Left renal cortex interstitium (tissue), 4 donors: ENCODE data around the gene TBC1D9. TPM values are rescaled to one million over a fixed set of nuclear protein-coding genes. Genes with fewer than 3 reads are reported as not detected.

Source experiments
- DNase-seq, 4 donors: peaks; one replicate each; pipeline ENCODE4 v3.0.0-alpha.2; 2013; ENCODE audit warnings: low read depth in 4 of 4, low spot score in 2 of 4, missing footprints in 1 of 4
- polyA plus RNA-seq, 4 donors: library from polyadenylated mRNA; unstranded; fragments of 120-200 nt; gene quantifications; one replicate each; pipeline ENCODE4 v1.2.1, GENCODE V29; 2013; ENCODE audit not compliant: insufficient read length in 4 of 4

TBC1D9 gene
- polyA plus RNA-seq, 4 donors: 55.5 to 64.1 (median 60.2) TPM

DNA sequence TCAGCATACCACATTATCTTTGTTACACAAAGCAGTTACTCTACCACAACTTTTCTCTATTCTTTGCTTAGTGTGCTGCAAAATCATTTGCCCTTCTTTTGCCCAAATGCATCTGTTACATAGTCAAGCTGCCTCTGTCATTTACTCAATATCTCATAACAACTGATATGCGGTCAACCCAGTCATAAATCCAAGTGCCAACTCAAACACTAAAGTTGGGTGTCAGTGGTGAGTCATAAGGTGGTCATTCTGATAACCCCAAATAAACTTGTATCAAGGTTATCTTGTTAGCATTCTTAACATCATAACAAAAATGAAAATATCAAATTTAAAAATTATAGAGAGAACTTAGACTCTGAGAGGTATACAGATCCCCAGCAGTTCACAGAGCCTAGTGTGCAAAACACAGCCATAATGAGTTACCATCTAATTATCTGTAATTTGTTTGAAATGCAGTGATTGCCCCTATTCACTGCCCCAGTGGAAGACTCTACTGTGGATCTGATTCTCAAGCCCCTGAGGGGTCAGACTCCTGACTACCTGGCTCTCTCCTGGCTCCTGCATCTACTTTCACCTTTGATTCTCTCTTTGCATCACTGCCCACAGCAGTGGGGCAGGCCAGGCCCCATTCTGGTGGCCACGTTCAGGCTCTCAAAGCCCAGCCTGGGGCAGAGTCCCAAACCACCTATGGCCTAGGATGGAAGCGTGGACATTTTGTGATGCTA, 29.2 kb downstream of the TBC1D9 start:
- no peak for DNase-seq

DNA sequence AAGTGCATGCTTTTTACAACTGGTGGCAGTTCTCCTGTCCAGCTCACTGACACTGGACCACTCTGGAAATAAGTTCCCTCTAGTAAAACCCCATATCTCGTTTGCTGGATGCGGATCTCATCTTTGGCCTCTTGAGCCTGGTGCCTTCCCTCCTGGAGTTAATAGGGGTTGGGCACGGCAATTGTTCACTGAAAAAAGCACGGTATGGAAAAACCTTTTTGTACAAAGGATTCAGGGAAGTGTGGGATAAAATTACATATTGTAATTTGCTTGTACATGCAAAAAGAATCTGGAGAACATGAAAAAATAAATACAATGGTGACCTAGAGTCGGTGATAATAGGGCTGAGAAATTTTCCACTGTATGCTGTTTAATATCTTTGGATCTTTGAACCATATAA, 30.6 kb downstream of the TBC1D9 start:
- no peak for DNase-seq

DNA sequence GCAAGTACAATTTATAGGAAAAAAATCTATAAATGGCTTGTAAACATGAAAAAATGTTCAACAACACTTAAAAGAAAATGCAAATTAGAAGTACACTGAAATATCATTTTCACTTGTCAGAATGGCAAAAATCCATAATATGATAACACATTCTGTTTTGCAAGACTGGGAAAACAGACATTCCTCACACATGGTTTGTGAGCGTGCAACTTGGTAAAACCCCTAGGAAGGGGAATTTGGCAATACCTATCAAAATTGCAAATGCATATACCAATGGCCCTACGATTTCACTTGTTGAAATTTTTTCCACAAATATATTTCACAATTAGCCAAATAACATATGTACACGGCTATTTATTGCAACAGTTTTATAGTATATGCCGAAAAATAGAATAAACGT, 31.4 kb downstream of the TBC1D9 start:
- DNase-seq: no peak

DNA sequence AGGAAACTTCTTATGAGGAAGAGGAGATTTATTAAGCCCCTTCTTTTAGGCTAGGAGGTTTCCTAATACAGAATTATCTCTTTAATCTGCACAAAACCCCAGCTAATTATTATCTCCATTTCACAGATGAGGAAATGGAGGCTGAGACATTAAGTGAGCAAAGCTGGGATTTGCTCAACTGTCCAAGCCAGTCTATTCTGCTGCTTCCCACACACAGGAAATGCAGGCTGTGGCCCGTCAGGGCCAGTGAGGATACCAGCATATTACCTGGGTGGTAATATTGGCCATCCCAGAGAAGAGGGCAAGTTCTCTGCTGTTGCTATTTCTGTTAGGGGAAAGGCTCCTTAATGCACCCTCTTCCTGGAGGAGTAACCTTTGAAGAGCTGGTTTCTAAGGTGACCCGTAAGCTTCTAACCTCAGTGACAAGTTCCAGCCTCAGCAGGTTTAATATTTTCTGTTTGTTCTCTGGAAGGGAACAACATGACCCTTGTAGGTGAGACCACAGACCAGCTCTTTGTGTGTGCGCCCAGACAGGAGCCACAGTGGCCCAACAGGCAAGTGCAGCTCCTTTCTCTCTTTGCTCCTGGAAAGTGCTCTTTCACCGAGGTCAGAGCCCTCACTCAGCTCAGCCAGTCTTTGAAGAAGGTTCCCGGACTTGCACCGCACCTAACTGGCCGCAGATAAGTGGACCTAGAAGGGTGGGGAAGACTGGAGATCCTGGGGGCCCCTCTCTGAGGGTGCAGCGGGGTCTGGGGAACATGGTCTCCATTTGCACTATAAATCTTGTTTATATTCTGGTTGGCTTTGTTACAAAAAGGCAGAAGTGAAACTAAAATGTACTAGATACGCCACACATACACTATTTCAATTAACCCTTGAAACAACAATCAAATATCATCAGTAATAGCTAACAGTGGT, 35.5 kb downstream of the TBC1D9 start:
- no peak for DNase-seq

DNA sequence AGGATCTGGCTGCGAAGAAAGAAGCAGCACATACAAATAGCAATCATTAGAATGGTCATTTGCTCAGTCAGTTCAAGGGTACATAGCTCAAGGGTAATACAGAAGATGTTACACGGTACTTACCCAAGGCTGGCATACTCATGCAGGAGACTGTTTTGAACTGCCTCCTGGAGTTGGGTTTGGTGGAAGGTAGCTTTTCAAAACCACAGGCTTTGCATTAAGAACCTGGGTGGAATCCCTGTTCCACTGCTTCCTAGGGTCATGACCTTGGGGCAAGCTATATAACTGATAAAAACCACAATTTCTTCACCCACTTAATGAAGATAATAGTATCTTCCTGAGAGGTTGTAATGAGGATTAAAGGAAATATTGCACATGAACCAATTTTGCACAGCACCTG, 36.5 kb downstream of the TBC1D9 start:
- DNase-seq: no peak

DNA sequence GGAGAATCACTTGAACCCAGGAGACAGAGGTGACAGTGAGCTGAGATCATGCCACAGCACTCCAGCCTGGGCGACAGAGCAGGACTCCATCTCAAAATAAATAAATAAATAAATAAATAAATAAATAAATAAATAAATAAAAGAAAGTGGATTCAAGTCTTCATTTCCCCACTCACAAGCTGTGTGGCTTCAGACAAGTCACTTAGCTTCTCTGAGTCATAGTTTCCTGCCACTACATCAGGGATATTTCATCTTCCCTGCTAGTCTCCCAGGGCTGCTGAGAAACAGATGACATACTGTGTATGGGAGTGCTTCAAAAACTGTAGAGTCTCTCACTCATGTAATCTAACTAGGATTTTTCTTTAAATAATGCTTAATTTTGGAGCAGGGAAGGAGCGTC, 37.2 kb downstream of the TBC1D9 start:
- no peak for DNase-seq

DNA sequence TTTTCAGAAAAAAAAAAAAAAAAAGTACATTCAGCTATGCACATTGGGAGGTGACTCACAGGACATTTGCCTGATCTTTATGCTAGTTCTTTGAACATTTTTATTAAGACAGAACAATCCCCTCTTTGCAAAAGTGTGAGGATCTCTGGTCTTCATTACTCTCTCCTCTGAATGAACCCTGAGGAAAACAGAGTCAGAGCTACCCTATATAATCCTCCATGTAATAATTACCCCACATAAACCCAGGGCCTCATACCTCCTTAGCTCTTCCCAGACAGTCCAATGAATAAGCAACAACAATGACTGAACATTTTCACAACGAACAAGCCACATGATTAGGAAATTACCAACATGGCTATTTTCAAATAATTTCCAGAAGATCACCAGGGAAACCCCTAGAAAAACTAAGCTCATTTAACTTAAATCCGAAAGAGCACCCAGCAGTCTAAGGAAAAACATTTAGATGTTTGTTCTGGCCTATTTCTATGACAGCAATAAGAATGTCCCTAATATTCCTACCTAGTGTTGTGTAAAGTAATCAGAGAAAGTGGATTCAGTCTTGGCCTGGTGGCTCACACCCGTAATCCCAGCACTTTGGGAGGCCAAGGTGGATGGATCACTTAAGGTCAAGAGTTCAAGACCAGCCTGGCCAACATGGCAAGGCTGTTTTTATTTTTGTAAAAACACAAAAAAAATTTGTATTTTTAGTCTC, 37.8 kb downstream of the TBC1D9 start:
- DNase-seq: no peak

DNA sequence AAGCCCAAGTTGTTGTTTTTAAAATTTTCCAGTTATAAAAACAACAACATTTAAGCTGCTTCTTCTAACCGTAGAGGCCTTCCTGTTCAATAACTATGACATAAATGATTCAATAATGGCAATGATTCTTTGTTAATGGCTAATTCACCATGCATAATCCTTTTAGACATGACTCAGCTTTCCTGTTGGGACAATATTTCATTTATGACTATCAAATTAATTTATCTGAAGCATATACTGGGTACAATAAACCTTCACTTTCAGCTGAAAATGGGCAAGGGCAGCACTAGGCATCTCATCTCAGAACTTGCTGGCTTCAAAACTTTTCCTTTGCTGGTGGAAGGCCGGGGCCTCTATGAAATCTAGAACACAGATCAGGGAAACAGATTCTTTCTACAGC, 38.9 kb downstream of the TBC1D9 start:
- no peak for DNase-seq

DNA sequence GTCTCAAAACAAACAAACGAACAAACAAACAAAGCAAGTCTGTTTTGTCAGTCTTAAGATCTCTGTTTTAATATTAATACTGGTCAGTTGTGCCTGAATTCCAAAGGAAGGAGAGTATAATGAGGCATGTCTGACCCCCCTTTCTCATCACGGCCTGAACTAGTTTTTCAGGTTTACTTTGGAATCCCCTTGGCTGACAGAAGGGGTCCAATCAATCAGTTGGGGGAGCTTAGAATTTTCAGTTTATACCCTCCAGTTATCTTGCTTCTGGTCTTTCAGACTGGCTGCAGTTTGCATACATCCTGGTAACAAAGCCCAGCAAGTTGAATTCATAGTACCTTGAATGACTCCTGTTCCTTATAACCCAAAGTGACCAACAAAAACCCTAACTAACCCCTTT, 41.1 kb downstream of the TBC1D9 start:
- DNase-seq: no peak

DNA sequence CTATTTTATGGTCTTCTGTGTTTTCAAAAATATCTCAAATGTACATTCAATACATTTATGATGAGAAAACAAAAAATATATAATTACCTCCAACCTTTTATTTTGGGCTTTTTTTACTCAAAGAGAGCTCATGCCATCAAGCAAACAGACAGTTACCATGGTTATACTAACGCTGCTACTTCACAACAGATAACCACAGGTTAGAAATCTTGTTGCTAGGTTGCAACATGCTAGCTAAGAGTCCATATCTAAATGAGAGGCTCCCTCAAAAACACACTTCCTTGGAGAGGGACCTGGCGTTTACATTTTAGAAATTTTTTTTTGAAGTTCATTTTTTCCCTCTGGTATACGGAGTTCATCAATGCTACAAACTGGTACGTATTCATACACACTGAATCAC, 44.3 kb downstream of the TBC1D9 start:
- DNase-seq: no peak

DNA sequence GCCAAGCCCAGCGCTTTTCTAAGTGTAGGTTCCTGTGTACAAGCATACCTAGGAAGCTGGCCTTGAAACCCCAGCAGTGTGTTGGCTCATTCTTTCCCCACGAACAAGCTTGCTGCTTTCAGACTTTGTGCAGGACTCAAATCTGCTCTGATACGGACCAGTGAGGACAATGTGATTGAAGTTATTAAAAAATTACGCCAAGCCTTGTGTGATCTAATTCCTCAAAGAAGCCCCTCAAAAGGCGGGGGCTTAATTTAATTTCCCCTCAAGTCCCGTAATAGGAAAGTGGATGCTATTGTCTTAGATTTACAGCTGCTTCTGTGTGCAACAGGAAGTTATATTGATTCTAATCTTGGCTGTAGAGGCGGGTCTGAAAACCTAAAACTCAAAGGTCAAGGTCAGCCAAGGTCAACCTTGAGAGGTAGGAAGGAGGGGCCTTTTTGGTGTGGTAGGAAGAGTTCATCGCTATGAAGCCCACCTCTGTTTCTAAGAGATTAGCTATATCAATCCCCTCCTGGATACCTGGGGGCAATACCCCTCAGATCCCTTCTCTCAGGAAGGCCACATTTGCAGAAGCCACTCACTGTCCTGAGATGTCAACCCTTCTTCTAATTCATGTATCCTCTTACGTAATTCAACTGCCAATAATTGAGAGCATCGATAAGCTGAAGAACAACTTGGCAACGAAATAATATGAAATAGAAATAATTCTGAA, 45.1 kb downstream of the TBC1D9 start:
- DNase-seq: no peak

DNA sequence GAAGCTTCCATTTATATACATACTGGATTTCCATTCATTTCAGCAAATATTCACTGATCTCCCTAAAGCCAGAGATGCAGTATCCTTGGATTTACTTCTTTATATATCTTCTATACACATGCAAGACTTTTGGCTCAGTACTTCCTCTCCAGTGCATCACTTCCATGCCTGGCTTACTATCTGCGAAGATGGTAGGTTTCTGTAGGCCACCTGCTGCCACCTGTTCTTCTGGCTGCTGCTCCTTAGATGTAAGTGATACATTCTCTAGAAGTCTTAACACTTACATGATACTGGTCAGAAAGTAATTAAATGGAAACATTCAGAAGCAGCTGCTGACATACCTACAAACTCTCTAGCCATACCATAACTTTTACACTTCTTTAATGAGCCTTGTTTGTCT, 48.9 kb downstream of the TBC1D9 start:
- DNase-seq: no peak

DNA sequence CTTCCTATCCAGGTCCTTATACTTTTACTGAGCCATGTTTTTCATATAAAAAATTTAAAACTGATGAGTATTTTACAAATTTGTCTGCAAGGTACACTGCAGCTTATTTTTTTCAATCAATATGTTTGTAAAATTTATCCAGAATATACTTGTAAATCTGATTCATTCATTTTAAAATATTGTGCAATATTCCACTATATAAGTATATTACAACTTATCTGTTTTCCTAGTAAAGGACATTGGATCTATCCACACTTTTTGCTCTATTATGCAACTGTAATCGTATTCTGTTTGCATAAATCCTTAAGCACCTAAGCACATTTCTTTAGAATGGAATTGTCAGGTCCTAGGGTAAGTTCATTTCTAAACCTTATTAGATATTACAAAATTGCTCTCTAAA, 49.5 kb downstream of the TBC1D9 start:
- DNase-seq: no peak

DNA sequence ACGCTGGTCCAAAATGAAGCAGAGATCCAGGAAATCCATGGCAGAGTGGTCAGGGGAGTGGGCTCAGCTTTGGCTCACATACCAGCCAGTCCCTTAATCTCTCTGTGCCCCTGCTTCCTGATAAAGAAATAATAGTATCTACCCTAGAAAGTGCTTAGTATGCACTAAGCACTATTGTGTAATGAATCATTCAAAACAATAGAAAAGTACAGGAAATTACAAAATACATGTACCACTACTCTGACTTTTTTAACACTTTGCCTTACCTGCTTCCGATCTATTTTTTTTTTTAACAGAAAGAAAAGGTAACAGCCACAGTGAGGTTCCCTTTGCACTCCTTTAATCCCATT, 49.9 kb downstream of the TBC1D9 start:
- DNase-seq: no peak

DNA sequence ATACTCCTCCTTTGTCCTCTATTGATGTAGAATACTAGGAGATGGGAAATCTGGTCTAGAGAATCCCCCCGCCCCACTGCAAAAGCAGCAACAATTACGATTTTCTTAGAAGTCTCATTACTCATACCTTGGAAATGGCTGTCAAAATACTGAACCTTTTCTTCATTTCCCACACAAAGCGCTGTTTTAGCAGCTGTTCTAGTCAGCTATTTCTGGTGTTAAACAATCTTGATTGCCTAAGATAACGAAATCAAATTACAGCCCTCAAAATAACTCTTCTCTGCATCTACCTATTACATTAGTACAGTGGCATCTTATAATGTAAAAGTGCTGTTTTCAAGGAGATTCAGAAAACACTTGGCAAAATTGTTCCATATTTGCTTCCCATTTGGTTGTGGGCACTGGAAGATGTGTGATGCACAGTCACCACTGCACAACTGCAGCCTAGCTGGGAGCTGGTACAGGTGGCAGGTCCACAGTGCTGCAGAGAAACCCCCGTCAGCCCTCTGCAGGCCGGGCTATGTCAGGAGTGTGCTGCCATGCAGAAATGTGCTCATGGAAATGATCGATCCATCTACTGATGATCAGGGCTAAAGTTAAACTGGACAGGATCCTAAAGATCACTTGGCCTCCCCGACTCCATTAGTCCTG, 50.4 kb downstream of the TBC1D9 start:
- no peak for DNase-seq

DNA sequence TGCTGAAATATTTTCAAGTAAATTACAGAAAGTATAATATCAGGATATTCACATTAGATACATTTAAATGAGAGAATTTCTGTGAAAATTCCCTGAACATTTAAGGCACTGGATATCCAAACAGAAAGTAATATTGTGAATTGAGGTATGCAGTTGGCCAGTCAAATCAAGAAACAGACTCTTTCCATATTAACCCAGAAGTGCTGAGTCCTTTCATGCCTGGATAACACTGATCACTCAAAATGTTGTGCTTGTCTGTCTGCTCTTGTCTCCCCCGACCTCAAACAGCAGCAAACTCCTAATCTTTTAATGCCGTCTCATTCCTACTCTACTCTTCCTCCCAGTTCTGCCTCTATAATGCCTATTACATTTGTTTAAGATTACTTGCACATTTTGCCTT, 51.2 kb downstream of the TBC1D9 start:
- no peak for DNase-seq

DNA sequence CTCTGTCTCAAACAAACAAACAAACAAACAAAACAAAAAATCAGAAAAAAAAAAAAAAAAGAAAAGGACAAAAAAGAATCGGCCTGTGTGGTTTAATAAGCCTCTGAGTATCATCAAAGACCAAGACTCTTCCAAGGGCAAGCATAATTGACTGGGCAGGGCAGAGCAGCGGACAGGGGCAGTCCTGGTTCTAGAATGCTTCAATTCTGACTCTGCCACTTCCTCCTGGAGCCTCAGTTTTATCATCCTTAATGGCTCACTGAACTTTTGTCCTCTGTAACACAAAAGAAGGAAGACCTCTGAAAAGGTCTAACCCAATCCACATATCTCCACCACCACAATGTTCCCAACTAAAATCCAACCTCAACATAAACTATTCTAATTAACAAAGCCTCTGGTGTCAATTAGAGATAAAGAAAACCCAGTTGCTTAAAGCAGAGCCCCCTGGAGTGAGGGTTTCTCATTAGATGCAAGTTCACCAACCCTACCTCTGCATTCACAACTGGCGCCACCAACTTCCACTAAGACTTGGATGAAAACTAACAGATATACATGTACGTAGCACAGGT, 51.7 kb downstream of the TBC1D9 start:
- no peak for DNase-seq

DNA sequence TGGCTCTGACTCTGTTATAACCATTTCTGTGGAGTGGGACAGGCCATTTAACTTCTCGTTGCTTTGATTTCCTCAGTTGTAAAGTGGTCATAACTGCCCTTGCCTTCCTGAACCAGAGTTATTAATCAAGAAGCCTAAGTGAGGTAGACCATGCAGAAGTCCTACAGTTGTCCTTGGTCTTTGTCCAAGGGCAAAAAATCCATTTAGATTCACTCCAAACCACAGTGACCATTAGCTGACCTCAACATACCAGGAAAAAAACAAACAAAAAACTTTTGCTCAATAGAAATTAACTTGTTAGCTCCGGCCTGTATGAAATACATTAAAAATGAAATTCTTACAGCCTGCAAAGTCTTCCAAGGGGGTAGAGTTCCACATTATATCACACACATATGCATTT, 52.7 kb downstream of the TBC1D9 start:
- no peak for DNase-seq

DNA sequence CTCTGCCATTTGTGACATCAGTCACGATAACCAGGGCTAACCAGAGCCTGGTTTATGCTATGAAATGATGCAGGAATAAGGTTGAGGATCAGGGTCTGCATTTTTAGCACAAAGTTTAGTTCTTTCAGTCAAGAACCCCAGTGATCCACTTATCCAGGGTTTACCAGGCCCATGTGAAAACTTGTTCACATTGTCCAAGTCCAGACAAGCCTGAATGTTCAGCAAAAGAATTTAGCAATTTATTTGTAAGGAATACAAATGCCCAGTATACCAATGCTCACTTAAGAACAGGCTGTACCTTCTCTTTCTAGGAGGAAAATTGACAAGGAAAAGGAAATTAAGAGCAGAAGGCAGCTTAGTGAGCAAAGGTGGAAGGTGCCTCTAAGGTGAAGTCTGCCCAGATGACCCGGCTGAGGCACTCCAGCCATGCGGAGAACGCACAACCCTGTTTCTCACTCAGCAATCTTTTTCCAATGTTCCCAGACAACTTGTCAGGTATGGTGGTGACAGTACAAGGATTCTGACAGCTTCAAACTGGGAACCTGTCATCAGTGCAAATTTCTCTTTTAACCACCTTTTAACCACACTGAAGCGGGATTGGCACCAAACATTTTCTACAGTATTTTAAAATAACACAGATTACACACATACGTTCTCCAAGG, 54.0 kb downstream of the TBC1D9 start:
- no peak for DNase-seq

DNA sequence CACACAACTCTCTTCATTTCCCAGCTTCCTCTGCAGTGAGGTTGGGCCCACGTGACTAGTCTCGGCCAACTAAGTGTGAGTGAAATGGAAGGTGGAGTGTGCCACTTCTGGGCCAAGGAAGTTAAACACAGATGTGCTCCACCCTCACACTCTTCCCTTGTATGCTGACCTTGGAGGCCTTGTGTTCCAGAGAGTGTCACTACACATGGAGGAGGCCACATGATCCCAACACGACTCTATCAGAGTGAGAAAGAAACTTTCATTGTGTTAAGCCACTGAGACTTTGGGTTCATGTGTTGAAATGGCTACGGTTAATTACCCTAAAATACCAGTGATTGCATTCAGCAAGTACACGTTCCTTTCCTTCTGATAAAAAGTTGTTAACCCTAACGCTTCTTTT, 55.1 kb downstream of the TBC1D9 start:
- DNase-seq: no peak
